Measurements from ENCODE around the gene ZFP64.
"Not testable (repeated sequence)": the region's sequence is repeated elsewhere in the genome, so short reads cannot be mapped to it uniquely, and the experiment has no call there.

ZFP64 gene

GRCh38 chr20:52152416-52152815 lies 39.2 kb downstream of the ZFP64 start:
- no peak overlapping the region for H3K4me3 ChIP-seq (ENCODE audit: low read depth, low read length)
- no peak for TF ChIP-seq CTCF (IDR thresholded peaks at IDR 0.05; ENCODE audit: low read depth, low read length)

- H3K4me3 ChIP-seq (ENCODE audit: low read depth, low read length) = no peak overlapping the region
- peak; percentile 58 for TF ChIP-seq CTCF (IDR thresholded peaks at IDR 0.05; ENCODE audit: low read depth, low read length)
These were observed 40.9 kb downstream of the ZFP64 start for GRCh38 chr20:52150440-52151258.

DNA sequence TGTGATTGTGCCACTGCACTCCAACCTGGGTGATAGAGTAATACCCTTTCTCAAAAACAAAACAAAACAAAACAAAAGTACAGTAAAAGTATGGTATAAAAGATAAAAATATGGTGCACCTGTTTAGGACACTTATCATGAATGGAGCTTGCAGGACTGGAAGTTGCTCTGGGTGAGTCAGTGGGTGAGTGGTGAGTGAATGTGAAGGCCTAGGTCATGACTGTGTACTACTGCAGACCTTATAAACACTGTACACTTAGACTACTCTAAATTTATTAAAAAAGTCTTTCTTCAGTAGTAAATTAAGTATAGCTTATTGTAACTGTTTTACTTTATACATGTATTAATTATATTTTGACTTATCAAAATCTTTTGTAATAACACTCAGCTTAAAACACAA lies 46.0 kb downstream of the ZFP64 start:
- TF ChIP-seq CTCF (IDR thresholded peaks at IDR 0.05; ENCODE audit: low read depth, low read length) = no peak
- no peak overlapping the region for H3K4me3 ChIP-seq (ENCODE audit: low read depth, low read length)

DNA sequence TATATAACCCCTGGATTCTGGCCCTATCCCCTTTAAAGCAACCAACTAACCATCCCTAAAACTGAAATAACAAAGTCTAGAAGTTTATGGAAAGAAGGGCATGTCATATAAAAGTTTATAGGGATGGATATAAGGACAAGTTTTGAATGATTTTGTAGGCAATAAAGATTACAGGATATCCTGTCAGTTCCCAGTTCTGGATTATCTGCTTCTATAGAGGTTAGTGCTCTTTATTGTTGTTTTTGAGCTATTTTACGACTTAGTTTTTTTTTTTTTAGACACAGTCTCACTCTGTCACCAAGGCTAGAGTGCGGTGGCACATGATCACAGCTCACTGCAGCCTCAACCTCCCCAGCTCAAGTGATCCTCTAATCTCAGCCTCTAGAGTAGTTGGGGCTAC lies 48.3 kb downstream of the ZFP64 start:
- TF ChIP-seq CTCF (IDR thresholded peaks at IDR 0.05; ENCODE audit: low read depth, low read length) = no peak
- no peak overlapping the region for H3K4me3 ChIP-seq (ENCODE audit: low read depth, low read length)

- no peak for TF ChIP-seq CTCF (IDR thresholded peaks at IDR 0.05; ENCODE audit: low read depth, low read length)
These were observed 48.8 kb downstream of the ZFP64 start for GRCh38 chr20:52142757-52143156.

GRCh38 chr20:52139986-52140385 lies 51.6 kb downstream of the ZFP64 start:
- no peak overlapping the region for H3K4me3 ChIP-seq (ENCODE audit: low read depth, low read length)
- TF ChIP-seq CTCF (IDR thresholded peaks at IDR 0.05; ENCODE audit: low read depth, low read length) = no peak

More at GRCh38 chr20:52142757-52143156, 48.8 kb downstream of the ZFP64 start:
- no peak overlapping the region for H3K4me3 ChIP-seq (ENCODE audit: low read depth, low read length)

- no peak for TF ChIP-seq CTCF (IDR thresholded peaks at IDR 0.05; ENCODE audit: low read depth, low read length)
- no peak overlapping the region for H3K4me3 ChIP-seq (ENCODE audit: low read depth, low read length)
These were observed 53.7 kb downstream of the ZFP64 start for GRCh38 chr20:52137850-52138249.

DNA sequence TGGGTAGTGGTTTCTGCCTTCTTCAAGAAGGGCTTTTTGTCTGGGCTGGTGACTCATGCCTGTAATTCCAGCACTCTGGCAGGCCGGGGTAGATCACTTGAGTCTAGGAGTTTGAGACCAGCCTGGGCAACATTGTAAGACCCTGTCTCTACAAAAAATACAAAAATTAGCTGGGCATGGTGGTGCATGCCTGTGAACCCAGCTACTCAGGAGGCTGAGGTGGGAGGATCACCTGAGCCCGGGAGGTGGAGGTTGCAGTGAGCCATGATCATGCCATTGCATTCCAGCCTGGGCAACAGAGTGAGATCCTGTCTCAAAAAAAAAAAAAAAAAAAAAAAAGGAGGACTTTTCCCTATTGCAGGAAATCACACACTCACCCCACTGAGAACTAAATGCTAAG lies 57.9 kb downstream of the ZFP64 start:
- H3K4me3 ChIP-seq (ENCODE audit: low read depth, low read length) = not testable (repeated sequence)
